Lower lobe of right lung (tissue), 2 donors: Measurements from ENCODE around the gene CARD18. TPM values are rescaled to one million over a fixed set of nuclear protein-coding genes. Genes with fewer than 3 reads are reported as not detected.
"Not testable (repeated sequence)": the region's sequence is repeated elsewhere in the genome, so short reads cannot be mapped to it uniquely, and the experiment has no call there.

Source experiments
- ATAC-seq, 2 donors: fragments of 200-7000 bp; cut with Tn5 transposase; one replicate each; pipeline ENCODE4 v1.9.1; 2020 to 2022; ENCODE audit warnings: mild to moderate bottlenecking in 2 of 2, moderate library complexity in 2 of 2
- DNase-seq: peaks from one replicate; pipeline ENCODE4 v3.0.0-alpha.2; 2020
- H3K27ac ChIP-seq: fragments of 200-600 bp; one replicate; pipeline ENCODE4 v1.8.0; 2022
- H3K27me3 ChIP-seq: fragments of 200-600 bp; one replicate; pipeline ENCODE4 v1.8.0; 2022; ENCODE audit warnings: low read depth
- H3K36me3 ChIP-seq: fragments of 200-600 bp; one replicate; pipeline ENCODE4 v1.8.0; 2022; ENCODE audit warnings: mild to moderate bottlenecking
- H3K4me1 ChIP-seq: fragments of 200-600 bp; one replicate; pipeline ENCODE4 v1.8.0; 2022
- H3K4me3 ChIP-seq: fragments of 200-600 bp; one replicate; pipeline ENCODE4 v1.8.0; 2022; ENCODE audit warnings: mild to moderate bottlenecking
- H3K9me3 ChIP-seq: fragments of 200-600 bp; one replicate; pipeline ENCODE4 v1.8.0; 2022
- intact Hi-C: fragments of 100-400 bp; cut with DNase I; formaldehyde crosslinking; loops from one replicate; pipeline ENCODE4 v1.11.0; 2022
- total RNA-seq: library from RNA; stranded (reverse); fragmentation: NEBNext Ultra II Directional; extraction: Animal tissue kit (Norgen Biotek cat#: 25700); gene quantifications from one replicate; pipeline ENCODE4 v1.2.1, GENCODE V29; 2021
- TF ChIP-seq, protein P1 (sequence below): fragments of 200-600 bp; IDR thresholded peaks from one replicate; pipeline ENCODE4 v1.8.0; 2022; ENCODE audit warnings: antibody characterized with exemption, mild to moderate bottlenecking
- donor health status: DM: no; HTN: yes; CAD: no; lungs with severe emphysema.

CARD18 gene
- total RNA-seq, 1 donor from 2014 or later: not detected

DNA sequence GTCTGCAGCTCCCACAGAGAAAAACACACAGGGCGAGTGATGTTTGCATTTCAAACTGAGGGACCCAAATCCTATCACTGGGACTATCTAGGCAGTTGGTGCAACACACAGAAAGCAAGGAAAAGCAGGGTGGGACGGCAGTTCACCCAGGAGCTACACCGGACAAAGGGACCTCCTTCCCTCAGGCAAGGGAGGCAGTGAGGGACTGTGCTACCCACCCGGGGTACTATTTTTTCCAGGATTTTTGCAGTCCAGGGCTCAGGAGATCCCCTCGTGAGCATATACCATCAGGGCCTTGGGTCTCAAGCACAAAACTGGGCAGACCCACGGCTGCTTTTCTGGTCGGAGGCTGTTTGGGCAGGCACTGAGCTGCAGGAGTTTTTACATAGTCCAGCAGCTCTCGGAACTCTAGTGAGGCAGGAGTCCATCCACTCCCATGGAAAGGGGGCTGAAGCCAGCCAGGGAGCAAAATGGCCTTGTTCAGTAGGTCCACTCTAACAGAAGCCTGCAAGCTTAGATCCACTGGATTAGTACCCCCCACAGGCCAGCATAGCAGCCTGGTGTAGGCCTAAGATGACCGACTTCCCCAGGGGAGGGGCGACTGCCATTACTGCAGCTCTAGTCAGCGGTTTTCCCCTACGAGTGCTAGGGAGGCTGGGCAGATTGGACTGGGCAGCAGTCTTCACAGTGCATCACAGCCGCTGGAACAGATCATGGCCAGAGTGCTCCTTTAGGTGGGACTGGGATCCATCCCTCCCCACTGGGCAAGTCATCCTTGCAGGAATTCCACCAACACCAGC lies 28.2 kb downstream of the CARD18 start:
- intact Hi-C loops: no loop called here
- TF ChIP-seq, protein P1, sequence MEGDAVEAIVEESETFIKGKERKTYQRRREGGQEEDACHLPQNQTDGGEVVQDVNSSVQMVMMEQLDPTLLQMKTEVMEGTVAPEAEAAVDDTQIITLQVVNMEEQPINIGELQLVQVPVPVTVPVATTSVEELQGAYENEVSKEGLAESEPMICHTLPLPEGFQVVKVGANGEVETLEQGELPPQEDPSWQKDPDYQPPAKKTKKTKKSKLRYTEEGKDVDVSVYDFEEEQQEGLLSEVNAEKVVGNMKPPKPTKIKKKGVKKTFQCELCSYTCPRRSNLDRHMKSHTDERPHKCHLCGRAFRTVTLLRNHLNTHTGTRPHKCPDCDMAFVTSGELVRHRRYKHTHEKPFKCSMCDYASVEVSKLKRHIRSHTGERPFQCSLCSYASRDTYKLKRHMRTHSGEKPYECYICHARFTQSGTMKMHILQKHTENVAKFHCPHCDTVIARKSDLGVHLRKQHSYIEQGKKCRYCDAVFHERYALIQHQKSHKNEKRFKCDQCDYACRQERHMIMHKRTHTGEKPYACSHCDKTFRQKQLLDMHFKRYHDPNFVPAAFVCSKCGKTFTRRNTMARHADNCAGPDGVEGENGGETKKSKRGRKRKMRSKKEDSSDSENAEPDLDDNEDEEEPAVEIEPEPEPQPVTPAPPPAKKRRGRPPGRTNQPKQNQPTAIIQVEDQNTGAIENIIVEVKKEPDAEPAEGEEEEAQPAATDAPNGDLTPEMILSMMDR: no peak

GRCh38 chr11:105110688-105111030 lies 28.9 kb downstream of the CARD18 start:
- DNase-seq (no peak), ATAC-seq (no peak)
- H3K4me1 ChIP-seq: peaks cover 19% of the 10 kb centered on the region
- H3K27ac ChIP-seq: no peak overlapping the region
- H3K27me3 ChIP-seq: no peaks in the 10 kb centered on the region
- no peaks in the 10 kb centered on the region for H3K36me3 ChIP-seq
- no peak overlapping the region for H3K4me3 ChIP-seq
- intact Hi-C loops: no loop called here
- no peaks in the 10 kb centered on the region for H3K9me3 ChIP-seq
- TF ChIP-seq, protein P1: no peak

More for the DNA sequence above, 28.2 kb downstream of the CARD18 start:
- no peak for ATAC-seq
- Histone ChIP-seq H3K36me3 (no peaks in the 10 kb centered on the region), H3K4me1 (peaks cover 19% of the 10 kb centered on the region), H3K9me3 (no peaks in the 10 kb centered on the region), H3K4me3 (no peak overlapping the region), H3K27ac (no peak overlapping the region), H3K27me3 (no peaks in the 10 kb centered on the region)
- no peak for DNase-seq

DNA sequence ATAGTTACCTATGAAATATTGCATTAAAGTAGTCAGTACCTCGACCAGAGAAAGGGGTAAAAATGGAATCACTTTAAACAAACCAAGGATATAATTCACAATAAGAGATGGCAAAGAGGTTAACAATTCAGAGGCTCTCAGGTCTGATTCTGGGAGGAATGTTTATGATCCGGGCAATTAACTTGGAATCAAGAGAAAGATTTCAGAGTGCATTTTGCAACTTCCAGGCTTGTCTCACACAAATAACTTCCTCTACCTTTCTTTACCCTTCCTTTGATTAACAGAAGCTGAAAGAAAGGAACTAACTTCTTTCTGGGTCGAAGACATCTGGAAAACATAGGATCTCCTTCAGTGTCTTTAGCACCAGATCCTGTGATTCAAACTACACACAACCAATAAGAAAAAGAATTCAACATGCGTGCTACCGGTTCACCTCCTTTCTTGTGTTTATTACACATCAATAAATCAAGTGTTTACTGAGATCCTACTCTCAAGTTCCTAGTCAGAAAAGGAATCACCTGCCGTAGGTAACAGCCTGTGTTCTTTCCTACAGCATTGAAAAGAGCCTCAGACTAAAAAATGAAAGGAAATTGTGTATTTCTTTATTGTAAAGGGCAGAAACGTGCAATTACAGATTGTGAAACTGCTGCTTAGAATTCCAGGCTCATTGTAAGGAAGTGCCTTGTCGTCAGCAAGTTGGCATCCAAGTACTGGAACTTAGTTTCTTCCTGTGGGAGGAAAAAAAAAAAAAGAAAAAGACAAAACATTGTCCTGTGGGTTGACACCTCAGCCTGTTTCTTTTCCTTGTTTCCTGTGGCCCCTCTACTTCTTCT lies 29.5 kb downstream of the CARD18 start:
- intact Hi-C loops: no loop called here
- Histone ChIP-seq H3K27me3 (no peaks in the 10 kb centered on the region), H3K27ac (no peak overlapping the region), H3K4me1 (peaks cover 19% of the 10 kb centered on the region), H3K4me3 (no peak overlapping the region), H3K36me3 (no peaks in the 10 kb centered on the region), H3K9me3 (no peaks in the 10 kb centered on the region)
- DNase-seq (no peak), ATAC-seq (peak; percentile 37 to 61)
- TF ChIP-seq, protein P1: no peak

GRCh38 chr11:105109321-105109720 lies 30.2 kb downstream of the CARD18 start:
- H3K9me3 ChIP-seq: no peaks in the 10 kb centered on the region
- no peak for DNase-seq
- TF ChIP-seq, protein P1: no peak
- H3K27me3 ChIP-seq: no peaks in the 10 kb centered on the region
- H3K4me1 ChIP-seq: peaks cover 19% of the 10 kb centered on the region
- H3K27ac ChIP-seq: no peak overlapping the region
- H3K4me3 ChIP-seq: no peak overlapping the region
- intact Hi-C loops: no loop called here
- H3K36me3 ChIP-seq: no peaks in the 10 kb centered on the region
- ATAC-seq: no peak

- no peak overlapping the region for H3K27ac ChIP-seq
- ATAC-seq: peak; percentile 47 to 62
- no peaks in the 10 kb centered on the region for H3K27me3 ChIP-seq
- no peak for DNase-seq
- no peaks in the 10 kb centered on the region for H3K36me3 ChIP-seq
- intact Hi-C loops: no loop called here
- H3K4me3 ChIP-seq: no peak overlapping the region
- peaks cover 19% of the 10 kb centered on the region for H3K4me1 ChIP-seq
- TF ChIP-seq, protein P1: no peak
- H3K9me3 ChIP-seq: no peaks in the 10 kb centered on the region
Observed at GRCh38 chr11:105108247-105108646, 31.3 kb downstream of the CARD18 start.

DNA sequence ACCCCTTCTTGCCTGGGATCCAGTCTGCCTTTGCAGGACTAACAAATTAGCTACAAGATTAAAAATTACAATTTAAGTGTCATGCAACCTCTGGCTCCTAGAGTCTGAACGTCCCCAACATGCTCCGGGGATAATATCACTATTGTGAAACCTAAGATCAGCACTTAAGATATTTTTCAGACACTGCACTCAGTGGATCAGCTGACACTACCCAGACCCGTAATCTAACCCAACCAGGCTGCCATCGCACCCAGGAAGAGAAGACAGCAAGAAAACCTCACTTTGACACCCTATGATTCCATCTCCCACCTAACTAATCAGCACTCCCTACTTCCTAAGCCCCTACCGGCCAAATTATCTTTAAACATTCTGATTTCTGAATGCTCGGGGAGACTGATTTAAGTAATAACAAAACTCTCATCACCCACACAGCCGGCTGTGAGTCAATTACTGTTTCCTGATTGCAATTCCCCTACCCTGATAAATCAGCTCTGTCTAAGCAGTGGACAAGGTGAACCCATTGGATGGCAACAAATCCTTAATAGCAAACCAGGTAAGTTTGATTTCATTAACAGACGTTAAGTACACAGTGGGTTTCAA lies 32.2 kb downstream of the CARD18 start:
- H3K4me3 ChIP-seq, H3K27ac ChIP-seq, H3K9me3 ChIP-seq, H3K27me3 ChIP-seq, intact Hi-C loops, H3K36me3 ChIP-seq, ATAC-seq, DNase-seq: not testable (repeated sequence)
- H3K4me1 ChIP-seq: peaks cover 19% of the 10 kb centered on the region
